RKO (cell line): ENCODE results near the gene M1AP.

Source experiments
- DNase-seq: peaks from one replicate; pipeline ENCODE4 v3.0.0-alpha.2; 2016; ENCODE audit warnings: low spot score

The M1AP gene

GRCh38 chr2:74597410-74597809 is 50.7 kb downstream of the M1AP start:
- DNase-seq = no peak

GRCh38 chr2:74596584-74596983 is 51.5 kb downstream of the M1AP start:
- no peak for DNase-seq

- peak; percentile 28 for DNase-seq
Observed at GRCh38 chr2:74593826-74594772, 54.0 kb downstream of the M1AP start.

- DNase-seq = no peak
Observed at GRCh38 chr2:74588664-74589063, 59.5 kb downstream of the M1AP start.

- DNase-seq = peak; percentile 79
Observed at GRCh38 chr2:74587664-74588277, 60.4 kb downstream of the M1AP start.

GRCh38 chr2:74585406-74586185 is 62.5 kb downstream of the M1AP start:
- no peak for DNase-seq

DNA sequence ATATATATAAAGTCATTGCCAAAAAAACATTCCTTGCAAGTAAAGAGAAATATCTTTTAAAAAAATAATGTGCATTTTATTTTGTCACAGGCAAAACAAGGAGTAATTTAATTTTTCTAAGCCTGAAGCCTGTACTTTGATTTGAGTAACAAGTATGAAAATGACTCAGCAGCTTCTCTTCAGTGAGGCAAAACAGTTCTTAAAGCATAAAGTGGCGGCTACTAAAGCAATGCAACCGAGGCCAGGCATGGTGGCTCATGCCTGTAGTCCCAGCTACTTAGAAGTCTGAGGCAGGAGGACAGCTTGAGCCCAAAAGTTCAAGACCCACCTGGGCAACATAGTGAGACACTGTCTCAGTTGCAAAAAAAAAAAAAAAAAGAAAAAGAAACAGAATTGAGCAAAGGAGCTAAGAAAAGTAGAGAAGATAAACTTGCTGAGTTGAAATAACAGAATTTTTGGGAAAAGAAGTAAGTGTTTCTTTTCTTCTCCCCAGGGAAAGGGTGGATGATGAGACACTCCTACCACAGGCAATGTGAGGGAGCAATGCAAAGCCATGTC is 64.0 kb downstream of the M1AP start:
- DNase-seq = no peak

DNA sequence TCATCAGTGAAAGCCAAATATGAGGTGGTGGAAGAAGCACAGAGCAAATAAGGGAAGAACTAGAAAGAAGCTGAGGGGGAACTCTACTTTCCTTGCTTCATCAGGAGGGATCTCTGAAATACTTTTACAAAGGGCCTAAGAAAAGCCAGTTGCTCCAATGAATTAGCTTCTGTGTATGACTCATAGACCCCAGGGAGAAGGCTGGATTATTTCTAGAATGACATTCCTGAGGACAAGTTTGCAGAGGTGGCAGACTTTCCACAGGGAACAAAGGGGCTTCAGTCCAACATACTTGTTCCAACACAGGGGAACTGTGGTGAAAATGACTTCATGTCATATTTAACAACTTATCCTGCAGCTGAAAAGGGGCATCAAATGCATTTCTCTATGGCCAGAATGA is 64.6 kb downstream of the M1AP start:
- peak; percentile 24 for DNase-seq

DNA sequence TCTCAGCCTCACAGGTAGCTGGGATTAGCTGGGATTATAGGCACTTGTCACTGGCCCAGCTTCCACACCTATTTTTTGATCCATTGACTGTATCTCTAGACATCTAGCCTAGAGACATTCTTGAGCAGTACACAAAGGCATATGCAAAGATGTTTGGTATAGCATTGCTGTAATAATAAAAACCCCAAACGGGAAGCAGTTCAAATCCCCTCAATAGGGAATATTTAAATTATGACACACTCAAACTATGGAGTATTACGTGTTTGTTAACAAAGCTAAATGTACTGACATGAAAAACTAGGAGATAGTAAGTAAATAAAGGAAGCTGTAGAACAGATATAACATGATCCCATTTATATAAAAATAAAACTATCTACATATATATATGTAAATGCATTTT is 65.9 kb downstream of the M1AP start:
- no peak for DNase-seq

GRCh38 chr2:74581463-74581862 is 66.7 kb downstream of the M1AP start:
- DNase-seq = no peak

DNA sequence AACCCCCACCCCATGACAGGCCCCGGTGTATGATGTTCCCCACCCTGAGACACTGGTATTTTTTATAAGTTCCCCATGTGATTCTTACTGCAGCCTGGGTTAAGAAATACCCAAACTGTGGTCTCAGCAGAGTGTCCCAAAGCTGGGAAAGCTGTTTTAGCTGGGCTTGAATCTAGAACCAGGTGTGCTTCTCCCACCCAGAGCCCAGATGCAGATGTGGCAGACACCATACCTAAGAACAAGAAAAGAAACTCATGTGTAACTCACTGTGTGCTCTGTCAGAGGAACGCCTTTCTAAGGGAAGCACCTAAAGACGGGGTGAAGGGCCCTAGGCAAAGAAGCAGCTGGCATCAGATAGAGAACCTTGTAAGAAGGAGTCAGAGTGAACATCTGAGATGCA is 69.7 kb downstream of the M1AP start:
- no peak for DNase-seq

- peak; percentile 66 for DNase-seq
Observed at GRCh38 chr2:74577448-74577847, 70.7 kb downstream of the M1AP start.

GRCh38 chr2:74576863-74577229 is 71.3 kb downstream of the M1AP start:
- DNase-seq = no peak

- no peak for DNase-seq
Observed at GRCh38 chr2:74576211-74576862, 71.8 kb downstream of the M1AP start.

GRCh38 chr2:74575320-74575719 is 72.8 kb downstream of the M1AP start:
- no peak for DNase-seq

- DNase-seq = no peak
Observed at GRCh38 chr2:74573747-74574562, 74.2 kb downstream of the M1AP start.

- no peak for DNase-seq
Observed at GRCh38 chr2:74572178-74572925, 75.8 kb downstream of the M1AP start.

GRCh38 chr2:74571058-74571457 is 77.1 kb downstream of the M1AP start:
- no peak for DNase-seq

DNA sequence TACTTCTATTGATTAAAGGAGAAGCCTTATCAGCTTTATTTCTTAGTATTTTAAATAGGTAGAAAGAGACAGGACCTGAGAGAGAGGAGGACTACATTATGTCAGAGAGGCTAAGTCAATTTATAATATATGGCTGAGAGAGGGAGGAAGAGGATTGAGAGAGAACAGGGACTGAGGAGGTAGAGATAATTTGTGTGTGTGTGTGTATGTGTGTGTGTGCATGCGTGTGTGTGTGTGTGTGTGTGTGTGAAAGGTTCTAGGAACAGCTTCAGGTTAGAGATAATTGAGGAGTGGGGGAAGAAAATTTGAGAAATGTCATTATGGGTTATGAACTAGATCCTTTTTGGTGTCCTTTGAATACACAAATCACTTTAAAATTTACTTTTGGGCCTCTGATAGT is 78.4 kb downstream of the M1AP start:
- DNase-seq = no peak

- DNase-seq = no peak
Observed at GRCh38 chr2:74567881-74568280, 80.2 kb downstream of the M1AP start.
